ENCODE results near the gene ERBB4.

- TF ChIP-seq POLR2AphosphoS5 (IDR thresholded peaks at IDR 0.05; ENCODE audit: low read depth, low read length) (no peak), POLR2A (IDR thresholded peaks at IDR 0.05; ENCODE audit: low read depth, low read length) (no peak), TAF1 (IDR thresholded peaks at IDR 0.05; ENCODE audit: low read depth, low read length) (no peak)
Measured at GRCh38 chr2:211923019-211923418, 615.6 kb downstream of the ERBB4 start.

Measured in GM12891 (cell line).